Omental fat pad (tissue), 4 donors: ENCODE measurements around the gene NUAK1. TPM values are rescaled to one million over a fixed set of nuclear protein-coding genes. Genes with fewer than 3 reads are reported as not detected.

ENCODE experiments used
- ATAC-seq: fragments of 150-250 bp; one replicate; pipeline ENCODE4 v1.9.1; 2016; ENCODE audit warnings: mild to moderate bottlenecking, moderate library complexity; ENCODE audit not compliant: low FRiP score
- DNase-seq: peaks from one replicate; pipeline ENCODE4 v3.0.0-alpha.2; 2019; ENCODE audit warnings: low spot score
- CTCF ChIP-seq, 3 donors: fragments of 450-650 bp; IDR thresholded peaks; one replicate each; pipeline ENCODE4 v1.5.1; 2016 to 2017; ENCODE audit warnings: antibody characterized with exemption in 3 of 3, mild to moderate bottlenecking in 3 of 3, moderate library complexity in 2 of 3
- total RNA-seq, 4 donors: library from RNA; depleted of rRNA; stranded (reverse); fragments of >200 nt; gene quantifications; one replicate each; pipeline ENCODE4 v1.1.0, GENCODE V29; 2016

The NUAK1 gene
- total RNA-seq, 4 donors from 2014 or later, result 6.8 to 47.3 (median 21.0) TPM

GRCh38 chr12:106163712-106164111 lies 25.0 kb upstream of the NUAK1 start:
- DNase-seq (no peak), ATAC-seq (no peak)
- TF ChIP-seq CTCF (IDR thresholded peaks at IDR 0.05), result no peak

GRCh38 chr12:106161491-106161890 lies 22.7 kb upstream of the NUAK1 start:
- TF ChIP-seq CTCF (IDR thresholded peaks at IDR 0.05), result no peak
- DNase-seq (no peak), ATAC-seq (no peak)

GRCh38 chr12:106160915-106161314 lies 22.2 kb upstream of the NUAK1 start:
- ATAC-seq, result no peak
- DNase-seq, result no peak
- TF ChIP-seq CTCF (IDR thresholded peaks at IDR 0.05), result no peak

- DNase-seq (no peak), ATAC-seq (no peak)
- no peak for TF ChIP-seq CTCF (IDR thresholded peaks at IDR 0.05)
Measured at GRCh38 chr12:106157802-106158201, 19.0 kb upstream of the NUAK1 start.

- DNase-seq (no peak), ATAC-seq (no peak)
- TF ChIP-seq CTCF (IDR thresholded peaks at IDR 0.05), result no peak
Measured at GRCh38 chr12:106154751-106155273, 16.1 kb upstream of the NUAK1 start.

- ATAC-seq, result no peak
- no peak for DNase-seq
Measured at GRCh38 chr12:106152334-106152733, 13.6 kb upstream of the NUAK1 start.

More at GRCh38 chr12:106152334-106152733, 13.6 kb upstream of the NUAK1 start:
- no peak for TF ChIP-seq CTCF (IDR thresholded peaks at IDR 0.05)
